Nephron (organoid): ENCODE results near the gene CREM.

Experiments used
- H3K27ac Mint-ChIP-seq, 3 experiments: 2 replicates each; pipeline ENCODE4 v1.8.0; 2020; ENCODE audit warnings: mixed read lengths in 3 of 3, mild to moderate bottlenecking in 2 of 3, moderate library complexity in 1 of 3
- H3K27me3 Mint-ChIP-seq: 2 replicates; pipeline ENCODE4 v1.8.0; 2021; ENCODE audit warnings: low read depth, mild to moderate bottlenecking, moderate library complexity, mixed read lengths
- H3K36me3 Mint-ChIP-seq: 2 replicates; pipeline ENCODE4 v1.8.0; 2020; ENCODE audit warnings: low read depth, mixed read lengths
- H3K4me1 Mint-ChIP-seq: 2 replicates; pipeline ENCODE4 v1.8.0; 2020; ENCODE audit warnings: mixed read lengths
- H3K4me3 Mint-ChIP-seq, 3 experiments: 2 replicates each; pipeline ENCODE4 v1.8.0; 2020; ENCODE audit warnings: mild to moderate bottlenecking in 3 of 3, mixed read lengths in 3 of 3, moderate library complexity in 2 of 3
- H3K9me3 Mint-ChIP-seq: 2 replicates; pipeline ENCODE4 v1.8.0; 2020; ENCODE audit warnings: mixed read lengths
- CTCF ChIP-seq, 3 experiments: fragments of 200-600 bp; sonication (generic); IDR thresholded peaks; one replicate each; pipeline ENCODE4 v1.5.0; 2021; ENCODE audit warnings: antibody characterized with exemption in 3 of 3; ENCODE audit not compliant: unreplicated experiment in 3 of 3

CREM gene

GRCh38 chr10:35195361-35196306 lies 69.0 kb downstream of the CREM start:
- Mint-ChIP-seq H3K36me3 (peaks cover 15% of the 10 kb centered on the region), H3K27ac (peak overlapping the region; percentile 98 to 100 (median 99)), H3K9me3 (no peaks in the 10 kb centered on the region), H3K27me3 (no peaks in the 10 kb centered on the region), H3K4me1 (peaks cover 28% of the 10 kb centered on the region), H3K4me3 (peak overlapping the region; percentile 79 to 90 (median 88))
- TF ChIP-seq CTCF (IDR thresholded peaks at IDR 0.05; ENCODE audit: unreplicated experiment in 3 of 3), result peak; percentile 87 to 93 (median 90)

GRCh38 chr10:35200487-35200886 lies 73.8 kb downstream of the CREM start:
- no peak overlapping the region for H3K27ac Mint-ChIP-seq
- no peaks in the 10 kb centered on the region for H3K27me3 Mint-ChIP-seq
- no peak for TF ChIP-seq CTCF (IDR thresholded peaks at IDR 0.05; ENCODE audit: unreplicated experiment in 3 of 3)
- H3K4me3 Mint-ChIP-seq, result no peak overlapping the region
- peaks cover 15% of the 10 kb centered on the region for H3K4me1 Mint-ChIP-seq
- no peaks in the 10 kb centered on the region for H3K9me3 Mint-ChIP-seq
- no peaks in the 10 kb centered on the region for H3K36me3 Mint-ChIP-seq

- Mint-ChIP-seq H3K27ac (no peak overlapping the region), H3K9me3 (no peaks in the 10 kb centered on the region), H3K36me3 (no peaks in the 10 kb centered on the region), H3K4me3 (no peak overlapping the region), H3K4me1 (peaks cover 8% of the 10 kb centered on the region), H3K27me3 (no peaks in the 10 kb centered on the region)
- no peak for TF ChIP-seq CTCF (IDR thresholded peaks at IDR 0.05; ENCODE audit: unreplicated experiment in 3 of 3)
Observed at GRCh38 chr10:35201234-35201633, 74.6 kb downstream of the CREM start.

GRCh38 chr10:35202050-35202449 lies 75.4 kb downstream of the CREM start:
- H3K36me3 Mint-ChIP-seq, result peaks cover 3% of the 10 kb centered on the region
- TF ChIP-seq CTCF (IDR thresholded peaks at IDR 0.05; ENCODE audit: unreplicated experiment in 3 of 3), result no peak
- H3K27ac Mint-ChIP-seq, result no peak overlapping the region
- no peaks in the 10 kb centered on the region for H3K27me3 Mint-ChIP-seq
- no peak overlapping the region for H3K4me3 Mint-ChIP-seq
- H3K9me3 Mint-ChIP-seq, result no peaks in the 10 kb centered on the region
- peaks cover 5% of the 10 kb centered on the region for H3K4me1 Mint-ChIP-seq

- H3K27me3 Mint-ChIP-seq, result no peaks in the 10 kb centered on the region
- H3K27ac Mint-ChIP-seq, result peak overlapping the region; percentile 42 to 58 (median 46)
- no peaks in the 10 kb centered on the region for H3K9me3 Mint-ChIP-seq
- H3K4me3 Mint-ChIP-seq, result no peak overlapping the region
- H3K36me3 Mint-ChIP-seq, result peaks cover 12% of the 10 kb centered on the region
- peaks cover 11% of the 10 kb centered on the region for H3K4me1 Mint-ChIP-seq
- TF ChIP-seq CTCF (IDR thresholded peaks at IDR 0.05; ENCODE audit: unreplicated experiment in 3 of 3), result no peak
Observed at GRCh38 chr10:35203745-35204144, 77.1 kb downstream of the CREM start.
